ENCODE measurements around the gene PDCD2L.
"Not testable (repeated sequence)": the region's sequence is repeated elsewhere in the genome, so short reads cannot be mapped to it uniquely, and the experiment has no call there.

The PDCD2L gene

DNA sequence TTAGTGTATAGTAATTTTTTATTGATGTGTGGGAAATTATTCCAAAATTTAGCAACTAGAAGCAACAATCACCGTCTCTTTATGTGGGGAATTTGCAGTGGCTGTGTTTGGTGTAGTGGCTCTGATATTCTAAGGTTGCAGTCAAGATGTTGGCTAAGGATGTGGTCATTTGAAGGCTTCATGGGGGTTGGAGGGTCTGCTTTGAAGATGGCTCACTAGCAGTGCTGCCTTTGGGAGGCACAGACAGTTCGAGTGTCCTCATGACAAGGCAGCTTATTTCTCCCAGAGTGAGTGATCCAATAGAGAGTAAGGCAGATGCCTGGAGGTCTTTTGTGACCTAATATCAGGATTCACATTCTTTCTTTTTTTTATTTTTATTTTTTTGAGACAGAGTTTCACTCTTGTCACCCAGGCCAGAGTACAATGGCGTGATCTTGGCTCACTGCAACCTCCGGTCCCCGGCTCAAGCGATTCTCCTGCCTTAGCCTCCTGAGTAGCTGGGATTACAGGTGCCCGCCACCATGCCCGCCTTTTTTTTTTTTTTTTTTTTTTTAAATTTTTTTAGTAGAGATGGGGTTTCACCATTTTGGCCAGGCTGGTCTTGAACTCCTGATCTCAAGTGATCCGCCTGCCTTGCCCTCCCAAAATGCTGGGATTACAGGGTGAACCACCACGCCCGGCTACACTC lies 30.5 kb upstream of the PDCD2L start:
- DNase-seq (ENCODE audit: low spot score) (no peak), FAIRE-seq (no peak)

DNA sequence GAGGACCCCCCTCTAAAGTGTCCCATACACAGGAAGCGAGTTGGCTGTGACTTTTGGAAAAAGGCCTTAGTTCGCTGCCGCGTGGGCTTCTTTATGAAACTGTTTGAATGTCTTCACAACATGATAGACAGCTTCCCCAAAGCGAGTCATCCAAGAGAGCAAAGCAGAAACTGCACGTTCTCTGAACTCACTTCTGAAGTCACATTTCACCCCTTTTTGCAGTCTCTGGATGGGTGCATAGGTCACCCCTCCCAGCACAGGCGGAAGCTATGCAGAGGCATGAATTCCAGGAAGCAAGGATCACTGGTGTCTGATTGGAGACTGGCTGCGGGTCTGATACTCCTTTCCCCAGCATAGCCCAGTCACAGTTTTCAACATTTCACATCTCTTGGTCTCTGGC lies 28.6 kb upstream of the PDCD2L start:
- no peak for DNase-seq (ENCODE audit: low spot score)
- no peak for FAIRE-seq

DNA sequence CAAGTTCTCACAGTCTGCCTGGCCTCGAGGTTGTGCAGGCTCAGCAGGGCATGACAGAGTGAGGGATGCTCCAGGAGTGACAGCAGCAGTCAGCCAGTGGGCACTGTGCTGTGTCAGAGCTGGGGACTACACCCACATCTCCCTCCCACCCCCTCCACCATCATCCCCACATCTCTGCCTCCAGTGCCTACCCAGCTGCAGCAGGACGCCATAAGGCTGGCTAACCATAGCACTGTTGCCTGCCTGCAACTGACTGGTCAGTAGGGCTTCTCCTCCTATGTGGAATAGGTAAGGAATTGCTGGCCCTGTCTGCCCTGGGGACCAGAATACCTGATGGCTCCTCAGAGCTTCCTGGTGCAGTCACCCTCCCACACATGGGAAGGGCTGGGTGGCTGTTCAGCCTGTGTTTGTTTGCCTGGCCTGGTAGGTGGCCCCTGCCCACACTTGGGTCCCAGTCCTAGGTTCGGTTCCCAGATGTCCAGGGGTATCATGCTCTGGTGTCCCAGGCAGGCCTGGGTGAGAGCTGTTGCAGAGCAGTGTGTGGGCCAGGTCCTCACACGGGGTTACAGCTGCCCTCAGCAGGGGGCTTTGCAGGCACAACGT lies 23.5 kb upstream of the PDCD2L start:
- no peak for FAIRE-seq
- DNase-seq (ENCODE audit: low spot score), result no peak

DNA sequence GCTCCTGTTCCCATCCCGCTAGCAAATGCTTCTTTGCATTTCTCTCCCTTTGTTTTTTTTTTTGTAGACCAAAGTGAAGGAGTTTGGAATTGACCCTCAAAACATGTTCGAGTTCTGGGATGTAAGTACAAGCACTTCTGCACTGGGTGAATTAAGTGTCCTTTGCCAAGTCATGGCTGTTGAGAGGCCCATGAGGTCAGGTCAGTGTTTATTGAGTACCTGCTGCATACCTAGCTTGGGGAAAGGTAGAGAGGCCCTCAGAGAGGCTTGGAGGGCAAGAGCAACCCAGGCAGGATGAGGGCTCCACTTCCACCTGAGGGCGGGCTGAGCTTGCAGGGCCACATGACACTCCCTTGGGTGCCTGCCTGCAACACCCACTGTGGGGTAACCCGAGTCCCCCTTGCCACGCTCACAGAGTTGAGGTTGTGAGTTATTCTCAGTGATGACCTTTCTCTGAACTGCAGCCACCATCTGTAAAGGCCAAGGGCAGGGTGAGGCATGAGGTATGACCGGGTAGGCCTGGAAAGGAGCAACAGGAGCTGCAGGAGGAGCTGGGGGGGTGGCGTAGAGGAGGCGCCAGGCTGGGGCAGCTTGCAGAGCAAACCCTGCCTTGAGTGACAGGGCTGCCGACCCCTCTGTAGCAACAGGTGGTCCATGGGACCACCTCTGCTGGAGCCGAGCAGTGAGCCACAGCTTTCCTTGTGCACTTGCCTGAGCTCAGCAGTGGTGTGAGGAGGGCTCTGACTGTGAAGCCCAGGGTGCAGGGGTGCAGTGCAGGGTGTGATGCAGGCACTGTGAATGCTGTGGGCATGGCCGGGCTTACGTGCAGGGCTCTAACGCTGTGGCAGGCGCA lies 22.6 kb upstream of the PDCD2L start:
- FAIRE-seq, result no peak
- no peak for DNase-seq (ENCODE audit: low spot score)

DNA sequence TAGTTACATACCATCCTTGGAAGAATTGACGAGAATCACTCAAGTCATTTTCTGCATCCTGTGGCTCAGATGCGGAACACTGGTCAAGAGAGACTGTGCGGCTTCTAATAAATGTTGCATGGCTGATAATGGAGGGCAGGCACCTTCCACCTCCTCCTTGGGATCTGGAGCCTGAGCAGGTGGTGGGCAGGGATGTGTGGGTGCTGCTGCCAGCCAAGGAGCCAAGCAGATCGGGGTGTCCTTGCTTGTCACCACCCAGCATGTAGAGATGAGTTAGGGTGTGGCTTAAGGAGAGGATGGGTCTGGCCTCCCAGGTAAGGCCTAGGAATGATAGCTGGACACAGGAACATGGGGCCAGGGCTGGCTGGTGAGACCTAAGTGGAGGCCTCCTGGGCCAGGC lies 21.7 kb upstream of the PDCD2L start:
- DNase-seq (ENCODE audit: low spot score) (no peak), FAIRE-seq (no peak)

DNA sequence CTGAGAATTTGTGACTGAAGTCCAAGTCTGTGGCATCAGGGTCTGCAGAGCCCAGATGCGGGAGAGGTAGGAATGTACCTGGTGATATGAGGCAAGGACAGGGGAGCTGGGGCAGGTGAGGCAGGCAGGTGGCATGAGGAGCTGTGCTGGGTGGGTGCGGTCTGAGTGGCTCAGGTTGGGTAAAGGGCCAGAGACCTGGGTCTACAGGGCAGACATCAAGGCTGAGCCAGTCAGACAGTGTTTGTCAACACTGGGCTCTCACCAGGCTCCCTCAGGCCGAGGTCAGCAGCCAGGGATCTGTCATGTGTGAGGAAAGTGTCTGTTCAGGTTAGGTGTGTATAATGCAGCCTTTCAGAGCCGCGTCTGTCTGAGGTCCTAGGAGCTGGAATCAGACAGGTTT lies 20.6 kb upstream of the PDCD2L start:
- FAIRE-seq, result no peak
- DNase-seq (ENCODE audit: low spot score), result no peak

DNA sequence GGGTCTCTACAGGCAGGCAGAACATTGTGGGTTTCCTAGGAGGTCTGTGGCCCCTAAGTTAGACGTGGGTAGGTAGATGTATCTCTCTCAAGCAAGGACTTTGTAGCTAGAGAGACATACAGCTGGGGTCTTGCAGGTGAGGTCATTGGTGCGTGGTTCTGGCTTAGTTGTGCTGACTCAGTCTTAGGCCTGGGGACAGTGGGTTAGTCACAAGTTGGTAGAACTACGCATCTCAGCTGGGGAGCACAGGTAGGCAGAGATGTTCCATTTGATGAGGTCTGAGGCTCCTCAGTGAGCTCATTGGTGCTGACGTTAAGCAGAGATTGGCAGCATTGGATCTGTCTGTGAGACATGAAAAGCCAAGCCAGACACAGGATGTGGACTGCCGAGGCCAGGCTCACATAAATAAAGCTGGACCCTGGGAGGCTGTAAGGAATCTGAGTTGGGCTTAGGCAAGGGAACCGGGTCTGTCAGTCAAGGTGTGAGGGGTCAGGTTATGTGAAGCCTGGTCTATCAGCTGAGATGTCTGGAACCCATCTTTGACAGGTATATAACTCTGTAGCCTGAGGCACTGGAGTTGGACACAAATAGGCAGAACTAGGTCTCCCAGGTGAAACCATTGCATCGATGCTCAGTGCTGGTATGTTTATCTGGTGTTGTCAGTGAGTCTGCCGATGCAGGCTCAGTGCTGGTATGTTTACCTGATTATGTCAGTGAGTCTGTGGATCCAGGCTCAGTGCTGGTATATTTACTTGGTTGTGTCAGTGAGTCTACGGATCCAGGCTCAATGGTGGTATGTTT lies 17.4 kb upstream of the PDCD2L start:
- no peak for DNase-seq (ENCODE audit: low spot score)
- FAIRE-seq, result no peak

DNA sequence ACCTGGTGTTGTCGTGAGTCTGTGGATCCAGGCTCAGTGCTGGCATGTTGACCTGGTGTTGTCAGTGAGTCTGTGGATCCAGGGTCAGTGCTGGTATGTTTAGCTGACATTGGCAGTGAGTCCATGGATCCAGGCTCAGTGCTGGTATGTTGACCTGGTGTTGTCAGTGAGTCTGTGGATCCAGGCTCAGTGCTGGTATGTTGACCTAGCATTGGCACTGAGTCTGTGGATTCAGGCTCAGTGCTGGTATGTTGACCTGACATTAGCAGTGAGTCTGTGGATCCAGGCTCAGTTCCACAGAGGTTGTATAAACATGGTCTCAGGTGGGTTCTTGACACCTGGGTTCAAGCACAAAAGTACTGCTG lies 16.8 kb upstream of the PDCD2L start:
- FAIRE-seq, result no peak
- DNase-seq (ENCODE audit: low spot score), result no peak

DNA sequence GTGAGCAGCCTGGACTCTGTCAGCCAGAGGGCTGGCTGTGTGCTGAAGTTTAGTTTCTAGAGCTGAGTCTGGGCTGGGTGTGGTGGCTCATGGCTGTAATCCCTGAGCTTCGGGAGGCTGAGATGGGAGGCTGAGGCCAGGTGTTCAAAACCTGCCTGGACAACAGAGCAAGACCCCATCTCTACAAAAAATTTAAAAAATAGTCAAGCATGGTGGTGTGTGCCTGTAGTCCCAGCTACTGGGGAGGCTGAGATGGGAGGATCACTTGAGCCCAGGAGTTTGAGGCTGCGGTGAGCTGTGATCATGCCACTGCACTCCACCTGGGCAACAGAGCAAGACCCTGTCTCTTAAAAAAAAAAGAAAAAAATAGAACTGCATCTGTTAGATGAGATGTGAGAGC lies 15.5 kb upstream of the PDCD2L start:
- DNase-seq (ENCODE audit: low spot score); FAIRE-seq: not testable (repeated sequence)

DNA sequence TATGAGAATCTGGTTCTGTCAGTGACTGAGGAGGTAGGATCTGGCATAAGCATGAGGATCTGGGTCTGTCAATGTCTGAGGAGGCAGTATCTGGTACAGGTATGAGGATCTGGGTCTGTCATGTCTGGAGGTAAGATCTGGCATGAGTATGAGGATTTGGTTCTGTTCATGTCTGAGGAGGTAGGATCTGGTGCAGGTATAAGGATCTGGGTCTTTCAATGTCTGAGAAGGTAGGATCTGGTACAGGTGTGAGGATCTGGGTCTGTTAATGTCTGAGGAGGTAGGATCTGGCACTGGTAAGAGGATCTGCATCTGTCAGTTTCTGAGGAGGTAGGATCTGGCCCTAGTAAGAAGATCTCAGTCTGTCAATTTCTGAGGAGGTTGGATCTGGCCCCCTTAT lies 12.4 kb upstream of the PDCD2L start:
- DNase-seq (ENCODE audit: low spot score), result no peak
- no peak for FAIRE-seq

DNA sequence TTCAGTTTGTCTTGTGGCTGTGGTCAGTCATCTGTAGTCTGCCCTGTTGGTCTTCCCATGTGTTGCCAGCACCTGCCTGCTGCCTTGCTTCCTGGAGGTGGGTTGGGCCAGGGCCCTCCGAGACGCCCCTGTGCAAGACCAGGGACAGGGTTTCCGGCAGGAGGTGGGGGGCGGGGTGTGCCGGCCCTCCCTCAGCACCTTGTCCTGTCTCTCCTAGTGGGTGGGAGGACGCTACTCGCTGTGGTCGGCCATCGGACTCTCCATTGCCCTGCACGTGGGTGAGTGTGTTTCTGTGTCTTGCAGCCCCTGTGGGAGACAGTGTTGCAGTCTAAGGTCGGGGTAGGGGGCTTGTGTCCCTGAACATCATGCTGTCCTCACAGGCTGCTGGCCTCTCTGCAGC lies 11.2 kb upstream of the PDCD2L start:
- FAIRE-seq, result no peak
- no peak for DNase-seq (ENCODE audit: low spot score)

DNA sequence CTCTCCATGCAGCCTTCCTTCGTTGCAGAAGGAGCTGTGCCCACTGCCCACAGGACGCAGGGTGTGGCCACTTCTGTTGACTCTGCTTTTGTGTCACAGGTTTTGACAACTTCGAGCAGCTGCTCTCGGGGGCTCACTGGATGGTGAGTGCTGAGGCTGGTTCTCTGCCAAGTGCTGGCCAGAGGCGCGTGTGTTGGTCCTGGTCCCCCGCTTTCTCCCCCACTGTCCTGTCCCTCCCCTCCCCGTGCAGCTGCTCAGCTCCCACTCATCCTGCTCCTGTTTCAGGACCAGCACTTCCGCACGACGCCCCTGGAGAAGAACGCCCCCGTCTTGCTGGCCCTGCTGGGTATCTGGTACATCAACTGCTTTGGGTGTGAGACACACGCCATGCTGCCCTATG lies 10.6 kb upstream of the PDCD2L start:
- DNase-seq (ENCODE audit: low spot score) (no peak), FAIRE-seq (no peak)

DNA sequence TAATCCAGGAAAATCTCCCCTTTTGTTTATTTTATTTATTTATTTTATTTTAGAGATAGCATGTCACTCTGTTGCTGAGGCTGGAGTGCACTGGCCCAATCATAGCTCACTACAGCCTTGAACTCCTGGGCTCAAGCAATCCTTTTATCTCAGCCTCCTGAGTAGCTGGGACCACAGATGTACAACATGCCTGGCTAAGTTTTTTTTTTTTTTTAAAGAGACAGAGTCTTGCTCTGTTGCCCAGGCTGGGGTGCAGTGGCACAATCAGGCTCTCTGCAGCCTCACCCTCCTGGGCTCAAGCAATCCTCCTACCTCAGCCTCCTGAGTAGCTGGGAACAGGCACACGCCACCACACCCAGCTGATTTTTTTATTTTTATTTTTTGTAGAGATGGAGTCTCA lies 6.3 kb upstream of the PDCD2L start:
- FAIRE-seq (no peak), DNase-seq (ENCODE audit: low spot score) (no peak)

DNA sequence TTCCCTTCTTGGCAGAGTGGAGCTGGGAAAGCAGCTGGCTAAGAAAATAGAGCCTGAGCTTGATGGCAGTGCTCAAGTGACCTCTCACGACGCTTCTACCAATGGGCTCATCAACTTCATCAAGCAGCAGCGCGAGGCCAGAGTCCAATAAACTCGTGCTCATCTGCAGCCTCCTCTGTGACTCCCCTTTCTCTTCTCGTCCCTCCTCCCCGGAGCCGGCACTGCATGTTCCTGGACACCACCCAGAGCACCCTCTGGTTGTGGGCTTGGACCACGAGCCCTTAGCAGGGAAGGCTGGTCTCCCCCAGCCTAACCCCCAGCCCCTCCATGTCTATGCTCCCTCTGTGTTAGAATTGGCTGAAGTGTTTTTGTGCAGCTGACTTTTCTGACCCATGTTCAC lies 4.3 kb upstream of the PDCD2L start:
- FAIRE-seq (no peak), DNase-seq (ENCODE audit: low spot score) (no peak)

DNA sequence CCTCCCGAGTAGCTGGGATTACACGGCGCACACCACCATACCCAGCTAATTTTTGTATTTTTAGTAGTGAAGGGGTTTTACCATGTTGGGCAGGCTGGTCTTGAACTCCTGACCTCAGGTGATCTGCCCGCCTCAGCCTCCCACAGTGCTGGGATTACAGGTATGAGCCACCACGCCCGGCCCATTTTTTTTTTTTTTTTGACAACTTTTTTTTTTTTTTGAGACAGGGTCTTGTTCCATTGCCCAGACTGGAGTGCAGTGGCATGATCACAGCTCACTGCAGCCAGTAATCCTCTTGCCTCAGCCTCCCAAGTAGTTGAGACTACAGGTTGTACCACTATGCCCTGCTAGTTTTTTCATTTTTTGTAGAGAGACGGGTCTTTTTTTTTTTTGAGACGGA lies 3.4 kb upstream of the PDCD2L start:
- FAIRE-seq, result not testable (repeated sequence)

DNA sequence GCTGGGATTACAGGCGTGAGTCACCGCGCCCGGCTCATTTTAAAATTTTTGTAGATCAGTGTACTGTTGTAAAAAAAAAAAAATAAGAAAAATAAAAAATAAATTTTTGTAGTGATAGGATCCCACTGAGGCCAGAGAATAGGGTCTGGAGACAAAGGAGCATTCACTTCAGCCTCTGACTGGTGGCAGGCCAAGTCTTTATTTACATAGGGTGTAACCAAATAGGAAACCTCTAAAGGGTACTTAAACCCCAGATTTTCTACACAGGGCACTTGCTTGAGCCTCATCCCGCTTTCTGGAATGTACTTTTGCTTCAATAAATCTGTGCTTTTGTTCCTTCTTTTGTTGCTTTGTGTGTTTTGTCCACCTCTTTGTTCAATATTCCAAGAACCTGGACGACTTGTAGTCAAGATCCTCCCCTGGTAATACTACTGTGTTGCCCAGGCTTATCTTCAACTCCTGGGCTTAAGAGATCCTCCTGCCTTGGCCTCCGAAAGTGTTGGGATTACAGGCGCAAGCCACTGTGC lies 2.1 kb upstream of the PDCD2L start:
- FAIRE-seq (no peak), DNase-seq (ENCODE audit: low spot score) (no peak)

More for the DNA sequence above, 3.4 kb upstream of the PDCD2L start:
- not testable (repeated sequence) for DNase-seq (ENCODE audit: low spot score)

DNA sequence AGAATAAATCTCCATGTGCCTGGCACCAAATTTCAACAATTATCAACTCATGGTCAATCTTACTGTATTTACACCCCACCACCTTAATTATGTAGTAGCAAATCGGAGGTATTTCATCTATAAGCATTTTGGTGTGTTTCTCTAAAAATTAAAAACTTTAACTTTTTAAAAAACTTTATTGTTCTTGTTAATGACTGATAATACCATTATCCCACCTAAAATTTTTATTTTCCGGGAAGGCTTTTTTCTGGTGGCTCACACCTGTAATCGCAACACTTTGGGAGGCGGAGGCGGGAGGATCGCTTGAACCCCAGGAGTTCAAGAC lies 453 bp upstream of the PDCD2L start:
- no peak for DNase-seq (ENCODE audit: low spot score)
- FAIRE-seq, result no peak

DNA sequence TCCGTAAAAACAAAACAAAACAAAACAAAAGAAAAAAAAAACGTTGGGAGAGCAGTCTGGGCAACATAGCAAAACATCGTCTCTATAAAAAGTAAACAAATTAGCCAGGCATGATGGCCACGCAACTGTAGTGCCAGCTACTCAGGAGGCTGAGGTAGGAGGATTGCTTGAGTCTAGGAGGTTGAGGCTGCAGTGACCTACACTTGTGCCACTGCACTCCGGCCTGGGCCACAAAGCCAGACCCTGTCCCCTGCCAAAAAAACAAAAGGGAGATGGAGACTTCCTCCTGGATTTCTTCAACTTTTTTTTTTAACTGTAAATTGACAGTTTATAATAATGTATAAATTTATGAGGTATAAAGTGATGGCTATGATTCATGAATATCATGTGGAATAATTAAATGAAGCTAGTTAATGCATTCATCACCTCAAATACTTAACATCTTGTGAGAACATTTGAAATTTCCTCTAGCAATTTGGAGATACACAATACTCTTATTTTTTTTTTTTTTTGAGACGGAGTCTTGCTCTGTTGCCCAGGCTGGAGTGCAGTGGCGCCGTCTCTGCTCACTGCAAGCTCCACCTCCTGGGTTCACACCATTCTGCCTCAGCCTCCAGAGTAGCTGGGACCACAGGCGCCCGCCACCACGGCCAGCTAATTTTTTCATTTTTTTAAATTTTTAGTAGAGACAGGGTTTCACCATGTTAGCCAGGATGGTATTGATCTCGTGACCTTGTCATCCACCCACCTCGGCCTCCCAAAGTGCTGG lies 1.9 kb downstream of the PDCD2L start:
- no peak for DNase-seq (ENCODE audit: low spot score)
- FAIRE-seq, result no peak

DNA sequence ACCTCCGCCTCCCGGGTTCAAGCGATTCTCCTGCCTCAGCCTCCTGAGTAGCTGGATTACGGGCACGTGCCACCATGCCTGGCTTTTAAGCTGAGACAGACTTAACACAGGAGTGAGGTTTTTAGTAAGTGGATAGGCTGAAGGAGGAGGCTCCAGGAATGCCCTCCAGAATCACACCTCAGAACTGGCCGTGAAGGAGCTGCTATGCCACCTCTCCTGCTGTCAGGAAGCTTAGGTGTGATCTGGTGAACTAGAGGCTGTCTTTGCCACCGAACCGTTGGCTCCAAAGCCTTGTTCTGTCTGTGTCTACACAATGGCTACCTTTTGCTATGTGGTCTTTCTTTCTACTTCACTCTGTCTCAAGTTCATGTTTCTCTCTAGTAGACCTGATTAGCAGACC lies 4.2 kb downstream of the PDCD2L start:
- no peak for FAIRE-seq
- no peak for DNase-seq (ENCODE audit: low spot score)

DNA sequence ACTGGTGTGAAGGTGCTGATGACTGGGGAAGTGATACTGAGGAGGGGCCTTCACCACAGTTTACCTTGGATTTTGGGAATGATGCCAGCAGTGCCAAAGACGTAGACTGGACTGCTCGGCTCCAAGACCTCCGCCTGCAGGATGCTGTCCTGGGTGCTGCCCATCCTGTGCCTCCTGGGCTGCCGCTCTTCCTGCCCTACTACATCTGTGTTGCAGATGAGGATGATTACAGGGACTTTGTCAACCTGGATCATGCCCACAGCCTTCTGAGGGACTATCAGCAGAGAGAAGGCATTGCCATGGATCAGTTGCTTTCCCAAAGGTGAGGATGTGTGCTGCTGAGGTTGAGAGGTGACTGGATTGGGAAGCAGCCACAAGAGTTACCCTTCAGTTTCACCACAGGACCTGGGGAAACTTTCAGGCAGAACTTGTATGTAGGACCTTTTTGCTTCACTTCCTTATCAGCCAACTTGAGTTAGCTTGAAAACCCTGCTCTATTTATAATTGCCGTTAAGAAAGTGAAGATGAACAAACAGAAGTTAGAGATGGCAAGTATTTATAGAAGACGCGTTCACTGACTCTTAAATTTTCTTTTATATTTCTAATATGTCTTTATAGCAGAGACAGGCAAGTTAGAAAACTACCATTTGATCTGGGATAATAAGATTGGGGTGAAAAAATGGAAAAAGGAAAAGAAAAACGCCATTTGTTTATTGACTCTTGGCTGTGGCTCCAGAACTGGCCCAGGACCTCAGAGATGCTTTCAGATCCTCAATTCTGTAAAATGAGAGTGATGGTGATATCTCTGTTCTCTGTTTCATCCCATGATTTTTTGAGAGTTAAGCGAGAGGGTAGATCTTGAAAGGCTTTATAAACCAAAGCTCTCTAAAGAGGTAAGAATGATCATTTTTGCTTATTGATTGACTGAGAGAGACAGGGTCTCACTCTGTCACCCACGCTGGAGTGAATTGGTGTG lies 5.3 kb downstream of the PDCD2L start:
- FAIRE-seq, result no peak
- no peak for DNase-seq (ENCODE audit: low spot score)
